ENCODE data around the gene FANCC.
"Not testable (repeated sequence)": the region's sequence is repeated elsewhere in the genome, so short reads cannot be mapped to it uniquely, and the experiment has no call there.

Gene FANCC

GRCh38 chr9:95225076-95225725 lies 92.3 kb downstream of the FANCC start:
- DNase-seq: no peak

DNA sequence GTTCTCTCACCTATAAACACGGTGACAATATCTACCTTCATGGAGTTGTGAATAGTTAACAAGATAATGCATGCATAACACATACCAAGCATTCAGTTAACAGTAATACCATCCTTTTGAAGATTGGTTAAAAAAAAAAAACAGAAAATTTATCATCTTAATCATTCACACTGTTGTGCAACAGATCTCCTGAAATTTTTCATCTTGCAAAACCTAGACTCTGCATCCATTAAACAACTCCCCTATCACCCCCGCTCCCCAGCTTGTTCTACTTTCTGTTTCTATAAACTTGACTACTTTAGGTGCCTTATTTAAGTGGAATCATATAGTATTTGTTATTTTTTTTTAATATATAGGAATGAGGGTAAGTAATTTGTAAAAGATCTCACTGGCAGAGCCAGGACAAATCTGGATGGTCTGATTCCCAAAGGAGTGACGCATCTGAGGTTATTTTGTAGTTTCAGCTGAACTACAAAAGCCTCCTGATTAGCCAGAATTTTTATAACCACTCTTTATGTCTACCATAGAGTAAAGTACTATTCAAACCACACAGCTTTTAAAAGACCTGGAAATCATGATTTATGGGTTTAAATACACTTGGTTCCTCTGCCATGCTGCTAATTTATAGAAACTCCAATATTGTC lies 93.0 kb downstream of the FANCC start:
- DNase-seq: no peak

DNA sequence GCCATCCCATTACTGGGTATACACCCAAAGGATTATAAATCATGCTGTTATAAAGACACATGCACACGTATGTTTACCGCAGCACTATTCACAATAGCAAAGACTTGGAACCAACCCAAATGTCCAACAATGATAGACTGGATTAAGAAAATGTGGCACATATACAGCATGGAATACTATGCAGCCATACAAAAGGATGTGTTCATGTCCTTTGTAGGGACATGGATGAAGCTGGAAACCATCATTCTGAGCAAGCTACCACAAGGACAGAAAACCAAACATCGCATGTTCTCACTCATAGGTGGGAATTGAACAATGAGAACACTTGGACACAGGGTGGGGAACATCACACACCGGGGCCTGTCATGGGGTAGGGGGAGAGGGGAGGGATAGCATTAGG lies 97.2 kb downstream of the FANCC start:
- DNase-seq: not testable (repeated sequence)

- no peak for DNase-seq
These were observed 98.7 kb downstream of the FANCC start for GRCh38 chr9:95218773-95219172.

DNA sequence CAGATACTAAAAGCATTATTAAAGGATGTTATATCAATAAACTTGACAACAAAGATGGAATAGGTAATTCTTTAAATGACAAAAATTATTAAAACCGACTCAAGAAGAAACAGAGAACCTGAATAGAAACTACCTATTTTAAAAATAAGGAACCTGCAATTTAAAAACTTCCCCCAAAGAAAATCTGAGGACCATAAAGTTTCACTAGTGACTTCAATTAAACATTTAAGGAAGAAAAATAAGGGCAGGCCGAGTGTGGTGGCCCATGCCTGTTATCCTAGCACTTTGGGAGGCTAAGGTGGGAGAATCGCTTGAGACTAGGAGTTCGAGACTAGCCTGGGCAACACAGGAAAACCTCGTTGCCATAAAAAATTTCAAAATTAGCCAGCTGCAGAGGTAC lies 99.6 kb downstream of the FANCC start:
- no peak for DNase-seq

DNA sequence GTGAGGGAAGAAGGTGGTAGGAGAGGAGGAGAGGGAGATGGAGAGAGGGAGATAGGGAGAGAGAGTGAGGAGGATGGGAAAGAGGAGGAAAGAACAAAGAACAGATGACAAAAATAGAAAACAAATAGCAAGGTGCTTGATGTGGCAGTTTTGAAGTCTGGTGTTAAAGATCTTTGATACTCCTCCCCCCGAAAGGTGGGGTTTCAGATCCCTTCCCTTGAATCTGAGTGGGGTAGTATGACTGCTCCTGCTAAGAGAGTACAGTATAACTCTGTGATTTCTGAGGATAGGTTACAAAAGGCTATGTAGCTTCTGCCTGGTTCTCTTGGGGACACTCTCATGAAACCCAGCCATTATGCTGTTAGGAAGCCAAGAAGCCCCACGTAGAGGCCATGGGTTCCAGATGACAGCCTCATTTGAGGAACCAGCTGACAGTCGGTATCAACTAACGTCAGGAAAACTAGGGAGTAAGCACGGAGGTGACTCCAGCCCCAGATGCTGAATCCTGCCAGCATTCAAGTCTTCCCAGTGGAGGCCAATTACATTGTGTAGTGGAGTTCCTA lies 102.1 kb downstream of the FANCC start:
- DNase-seq: no peak

GRCh38 chr9:95213117-95213516 lies 104.4 kb downstream of the FANCC start:
- no peak for DNase-seq

- no peak for DNase-seq
These were observed 106.5 kb downstream of the FANCC start for GRCh38 chr9:95211028-95211427.

DNA sequence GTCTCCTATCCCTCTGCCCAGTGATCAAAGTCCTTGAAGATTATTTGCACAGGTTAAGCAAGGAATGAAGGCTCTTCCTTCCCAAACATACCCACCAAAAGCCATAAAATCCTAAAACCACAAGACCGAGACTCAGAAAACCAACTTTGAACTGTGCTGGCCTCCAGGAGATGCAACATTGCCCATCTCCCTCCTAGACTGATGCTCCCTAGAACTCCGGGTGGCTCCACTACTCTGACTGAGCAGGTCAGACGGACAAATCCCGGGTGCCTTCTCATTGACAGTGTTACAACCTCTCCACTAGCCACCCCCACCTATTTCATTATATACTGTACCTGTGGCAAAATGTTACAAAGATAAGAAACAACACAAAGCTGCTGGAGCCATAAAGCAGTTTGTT lies 110.1 kb downstream of the FANCC start:
- no peak for DNase-seq

- no peak for DNase-seq
These were observed 111.4 kb downstream of the FANCC start for GRCh38 chr9:95206143-95206542.

- DNase-seq: no peak
These were observed 112.8 kb downstream of the FANCC start for GRCh38 chr9:95204710-95205109.

DNA sequence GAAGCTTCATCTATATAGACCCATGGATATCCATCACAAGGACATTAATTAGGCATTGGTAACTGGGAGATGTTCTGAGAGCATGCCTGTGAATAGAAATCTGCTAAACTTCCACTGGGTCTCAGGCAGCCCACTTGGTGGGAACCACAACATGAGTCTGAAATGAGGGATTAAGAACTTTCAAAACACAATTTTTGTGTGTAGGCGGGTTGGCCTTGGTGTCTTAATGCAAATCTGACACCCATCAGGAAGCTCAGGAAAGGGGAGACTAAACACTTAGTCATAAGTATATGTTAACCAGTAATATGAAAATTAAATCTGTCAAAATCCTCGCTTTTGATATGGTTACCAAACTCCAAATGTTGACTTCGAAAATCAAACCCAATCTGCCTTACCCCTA lies 113.2 kb downstream of the FANCC start:
- DNase-seq: no peak

GRCh38 chr9:95203019-95203418 lies 114.5 kb downstream of the FANCC start:
- not testable (repeated sequence) for DNase-seq

GRCh38 chr9:95202076-95202681 lies 115.3 kb downstream of the FANCC start:
- no peak for DNase-seq

DNA sequence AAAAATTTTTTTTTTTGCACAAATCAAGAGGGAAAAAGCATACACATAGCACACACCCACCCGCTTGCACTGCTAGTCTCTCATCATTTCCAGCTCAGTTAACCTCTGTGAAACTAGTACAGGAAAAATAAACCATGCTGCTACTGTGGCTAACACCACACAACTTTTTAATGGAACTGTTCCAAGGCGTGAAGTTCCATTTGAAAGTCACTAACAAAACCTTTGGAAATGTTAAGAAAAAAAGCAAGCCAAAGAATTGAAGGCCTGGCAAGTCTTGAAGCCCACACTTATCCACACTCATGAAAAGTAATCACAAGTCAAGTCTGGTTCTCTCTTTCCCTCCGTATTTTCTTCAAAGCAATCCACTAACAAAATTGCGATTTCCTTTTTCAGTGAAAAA lies 116.3 kb downstream of the FANCC start:
- no peak for DNase-seq

DNA sequence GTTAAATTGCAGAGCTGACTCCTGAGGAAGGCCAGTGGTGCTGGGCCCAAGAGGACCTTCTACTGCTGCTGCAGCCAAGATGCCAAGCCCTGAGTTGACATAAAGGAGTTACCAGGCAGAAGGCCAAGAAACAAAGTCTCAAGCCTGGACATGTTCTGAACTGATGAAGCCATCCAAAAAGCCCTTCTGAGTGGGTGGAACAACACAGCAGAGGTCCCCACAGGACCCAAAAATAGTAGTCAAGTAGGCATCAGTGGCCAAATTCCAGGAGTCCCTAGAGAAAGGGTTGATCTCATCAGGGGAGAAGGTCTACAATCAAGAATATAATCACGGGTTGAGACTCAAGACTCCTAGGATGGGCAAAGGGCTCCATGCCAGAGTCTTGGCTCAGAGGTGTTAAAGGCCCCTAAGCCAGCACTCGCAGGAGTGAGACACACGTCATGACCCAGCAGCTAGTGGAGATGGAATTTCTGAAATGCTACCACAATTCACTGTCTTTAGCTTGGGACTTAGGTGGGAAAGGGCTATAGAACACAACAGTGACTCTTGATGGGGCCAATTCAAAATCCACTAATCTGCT lies 119.7 kb downstream of the FANCC start:
- DNase-seq: no peak

GRCh38 chr9:95193480-95193879 lies 124.0 kb downstream of the FANCC start:
- DNase-seq: no peak

GRCh38 chr9:95193067-95193466 lies 124.4 kb downstream of the FANCC start:
- no peak for DNase-seq

DNA sequence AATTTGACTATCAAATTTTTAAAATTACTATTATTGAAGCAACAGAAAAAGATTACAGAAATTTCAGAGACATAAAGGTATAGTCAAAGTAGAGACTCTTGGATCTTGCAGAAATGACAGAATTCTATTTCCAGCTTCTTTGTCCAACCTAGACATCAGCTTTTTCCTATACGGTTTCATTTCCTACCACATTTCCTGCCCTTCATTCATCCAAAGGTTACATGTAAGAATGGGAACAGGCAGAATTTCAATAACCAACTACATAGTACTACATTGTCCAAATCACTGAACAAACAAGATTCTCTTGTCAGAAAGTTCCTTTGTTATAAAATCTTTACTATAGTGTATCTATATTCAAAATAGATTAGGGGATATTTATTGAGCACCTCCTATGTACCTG lies 124.9 kb downstream of the FANCC start:
- no peak for DNase-seq

DNA sequence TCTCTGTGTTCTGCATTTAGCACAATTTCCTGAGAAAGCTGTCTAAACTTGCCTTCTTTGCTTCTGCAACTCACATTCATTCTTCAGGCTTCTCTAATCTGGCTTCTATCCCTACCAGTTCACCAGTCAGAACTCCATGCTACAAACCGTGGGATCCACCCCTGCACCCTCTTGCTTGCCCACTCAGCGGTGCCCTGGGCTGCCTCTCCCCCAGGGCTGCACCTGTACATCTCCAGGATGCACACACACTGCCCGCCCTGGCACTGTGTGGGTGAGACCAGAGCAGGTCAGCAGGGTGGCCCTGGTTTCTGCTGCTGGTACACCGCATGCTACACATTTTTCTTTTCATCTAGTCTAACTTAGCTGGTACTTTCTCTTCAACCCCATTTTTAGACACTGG lies 127.1 kb downstream of the FANCC start:
- DNase-seq: no peak

GRCh38 chr9:95189251-95190098 lies 128.0 kb downstream of the FANCC start:
- DNase-seq: no peak

GRCh38 chr9:95188459-95188858 lies 129.1 kb downstream of the FANCC start:
- DNase-seq: no peak

- DNase-seq: no peak
These were observed 131.6 kb downstream of the FANCC start for GRCh38 chr9:95185956-95186355.

Data from activated gamma-delta T cell treated with Interleukin-2 at 50 U/mL for 16 hours (primary cell).